Activated T-helper 1 cell treated with anti-CD3 and anti-CD28 coated beads, Interleukin-12 subunit alpha, Interleukin-12 subunit beta, Interleukin-2, Interleukin-4 antibody, amounts not matched to agents 30 ng/mL and 10 ng/mL and 1 ng/mL, durations not matched to agents 14 hours and 24 hours and 36 hours (primary cell): Measurements from ENCODE around the gene MPP4. TPM values are rescaled to one million over a fixed set of nuclear protein-coding genes. Genes with fewer than 3 reads are reported as not detected.

Source experiments
- DNase-seq: peaks from one replicate; pipeline ENCODE4 v3.0.0; 2021; ENCODE audit warnings: low spot score
- H3K27ac Mint-ChIP-seq: one replicate; pipeline ENCODE4 v1.8.0; 2021; ENCODE audit warnings: mild to moderate bottlenecking, mixed read lengths
- H3K27me3 Mint-ChIP-seq: one replicate; pipeline ENCODE4 v1.8.0; 2022; ENCODE audit warnings: mild to moderate bottlenecking, moderate library complexity, mixed read lengths; ENCODE audit not compliant: insufficient read depth
- H3K36me3 Mint-ChIP-seq: one replicate; pipeline ENCODE4 v1.8.0; 2021; ENCODE audit warnings: low read depth, mixed read lengths
- H3K4me1 Mint-ChIP-seq: one replicate; pipeline ENCODE4 v1.8.0; 2021; ENCODE audit warnings: low read depth, mixed read lengths
- H3K4me3 Mint-ChIP-seq: one replicate; pipeline ENCODE4 v1.8.0; 2021; ENCODE audit warnings: mild to moderate bottlenecking, moderate library complexity, mixed read lengths
- H3K9me3 Mint-ChIP-seq: one replicate; pipeline ENCODE4 v1.8.0; 2021; ENCODE audit warnings: mixed read lengths
- intact Hi-C: fragments of 100-400 bp; cut with micrococcal nuclease; formaldehyde crosslinking; loops from one replicate; pipeline ENCODE4 v1.15.1; 2024
- total RNA-seq: library from RNA; stranded (reverse); gene quantifications from 2 replicates; pipeline ENCODE4 v1.2.3, GENCODE V29; 2022

Gene MPP4
- total RNA-seq, 1 donor from 2014 or later: not detected

GRCh38 chr2:201600906-201601305 lies 97.5 kb downstream of the MPP4 start:
- no peak for DNase-seq

DNA sequence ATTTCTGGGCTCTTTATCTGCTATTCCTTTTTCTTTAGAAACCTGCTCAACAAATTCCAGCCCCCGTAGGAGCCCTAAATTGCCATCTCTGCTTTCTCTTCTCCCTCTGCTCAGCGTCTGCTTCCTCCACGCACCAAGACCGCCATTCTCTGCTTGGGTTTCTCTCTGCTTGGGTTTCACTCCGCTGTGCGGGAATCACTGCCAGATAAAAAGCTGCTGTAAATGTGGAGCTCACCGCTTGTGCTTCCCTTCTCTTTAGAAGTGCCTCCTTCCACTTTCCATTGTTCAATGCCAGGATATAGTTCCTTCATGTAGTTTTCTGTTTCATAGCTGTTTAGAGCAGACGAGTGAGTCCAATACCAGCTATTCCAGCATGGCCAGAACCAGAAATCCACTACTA lies 101.0 kb downstream of the MPP4 start:
- Mint-ChIP-seq H3K9me3 (peaks cover 11% of the 10 kb centered on the region), H3K4me1 (no peaks in the 10 kb centered on the region), H3K4me3 (no peak overlapping the region), H3K27me3 (peaks cover 2% of the 10 kb centered on the region), H3K36me3 (no peaks in the 10 kb centered on the region), H3K27ac (no peak overlapping the region)
- intact Hi-C loops: no loop called here
- DNase-seq: no peak

More at GRCh38 chr2:201600906-201601305, 97.5 kb downstream of the MPP4 start:
- intact Hi-C loops: no loop called here
- H3K27ac Mint-ChIP-seq: no peak overlapping the region
- no peak overlapping the region for H3K4me3 Mint-ChIP-seq
- H3K9me3 Mint-ChIP-seq: peaks cover 11% of the 10 kb centered on the region
- no peaks in the 10 kb centered on the region for H3K4me1 Mint-ChIP-seq
- H3K27me3 Mint-ChIP-seq: peaks cover 6% of the 10 kb centered on the region
- H3K36me3 Mint-ChIP-seq: no peaks in the 10 kb centered on the region

Other genes with a start within 250 kb of the MPP4 start
- gene TRAK2, start 247.2 kb downstream of the MPP4 start, total RNA-seq: 24.7 and 28.9 TPM in 2 replicates
- 14.6 and 18.1 TPM in 2 replicates for gene STRADB, start 246.9 kb downstream of the MPP4 start, total RNA-seq
- gene TMEM237, start 55.1 kb downstream of the MPP4 start, total RNA-seq: 14.9 and 19.4 TPM in 2 replicates
- 11.7 and 12.7 TPM in 2 replicates for gene ALS2, start 82.3 kb upstream of the MPP4 start, total RNA-seq
- not detected in 2 replicates for gene CDK15, start 107.9 kb upstream of the MPP4 start, total RNA-seq